ENCODE results near the gene PPP1R11.
"Not testable (repeated sequence)": the region's sequence is repeated elsewhere in the genome, so short reads cannot be mapped to it uniquely, and the experiment has no call there.

PPP1R11 gene

GRCh38 chr6:30066577-30067459 is at the start of gene PPP1R11:
PPP1R11 (plus strand) TSS chr6:30067198; CDS start chr6:30067411, 213 bp downstream.
- peak; percentile 99 for DNase-seq (ENCODE audit: low read depth)
- peak within 1 kb of the TSS; percentile 75 for H3K4me3 ChIP-seq (ENCODE audit: low read depth, low read length)
- TF ChIP-seq CTCF (conservative IDR thresholded peaks at IDR 0.05; ENCODE audit: low read depth, low read length) = no peak

DNA sequence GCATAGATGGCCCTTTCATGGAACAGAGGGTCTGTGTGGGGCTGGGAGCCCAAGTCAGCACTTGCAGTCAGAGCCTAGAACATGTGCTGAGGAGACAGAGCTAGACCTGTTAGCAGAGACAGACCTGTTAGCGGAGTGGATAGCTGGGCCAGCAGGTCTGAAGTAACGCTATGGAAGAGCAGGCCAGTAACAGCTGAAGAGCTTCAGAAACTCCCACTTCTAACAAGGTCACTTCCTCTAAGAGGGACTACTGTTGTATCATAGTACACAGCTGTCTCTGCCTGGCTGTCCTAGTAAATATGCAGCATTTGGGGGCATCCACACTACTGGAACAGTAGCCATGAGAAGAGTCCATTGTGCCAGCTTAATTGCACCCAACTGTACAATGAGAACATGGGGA is 47.2 kb upstream of the PPP1R11 start:
- TF ChIP-seq CTCF (conservative IDR thresholded peaks at IDR 0.05; ENCODE audit: low read depth, low read length) = no peak
- no peak for DNase-seq (ENCODE audit: low read depth)
- no peak overlapping the region for H3K4me3 ChIP-seq (ENCODE audit: low read depth, low read length)

DNA sequence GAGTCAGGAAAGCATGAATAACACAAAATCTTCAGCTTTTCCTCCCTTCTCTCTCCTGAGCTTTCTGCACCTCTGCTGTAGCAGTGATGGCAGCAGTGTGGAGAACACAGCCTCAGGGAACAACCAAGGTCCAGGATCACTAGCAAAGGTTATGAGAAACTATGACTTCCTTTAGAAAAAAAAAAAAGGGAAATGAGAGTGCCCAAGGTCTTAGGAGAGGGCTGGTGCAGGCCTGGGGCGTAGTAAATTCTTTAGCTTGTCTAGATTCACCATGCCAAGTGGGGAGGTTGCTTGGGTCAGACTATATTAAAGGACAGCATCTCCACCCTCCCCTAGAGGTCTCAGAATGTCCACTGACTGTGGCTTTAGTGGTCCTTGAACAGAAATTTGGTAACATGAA is 46.4 kb upstream of the PPP1R11 start:
- TF ChIP-seq CTCF (conservative IDR thresholded peaks at IDR 0.05; ENCODE audit: low read depth, low read length) = no peak
- no peak for DNase-seq (ENCODE audit: low read depth)
- H3K4me3 ChIP-seq (ENCODE audit: low read depth, low read length) = no peak overlapping the region

DNA sequence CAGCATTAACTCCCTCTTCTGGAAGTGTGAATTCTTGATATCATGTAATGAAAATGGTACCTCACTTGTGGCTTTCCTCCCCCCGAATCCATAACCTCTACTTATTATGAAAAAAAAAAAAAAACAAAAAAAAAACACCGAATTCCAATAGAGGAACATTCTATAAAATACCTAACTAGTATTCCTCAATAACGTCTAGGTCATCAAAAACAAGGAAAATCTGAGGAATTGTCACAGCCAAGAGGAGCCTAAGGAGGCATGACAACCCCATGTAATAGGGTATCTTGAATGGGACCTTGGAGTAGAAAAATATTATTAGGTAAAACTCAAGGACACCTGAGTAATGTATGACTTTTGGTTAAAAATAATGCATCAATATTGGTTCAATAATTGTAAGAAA is 44.8 kb upstream of the PPP1R11 start:
- no peak for TF ChIP-seq CTCF (conservative IDR thresholded peaks at IDR 0.05; ENCODE audit: low read depth, low read length)
- H3K4me3 ChIP-seq (ENCODE audit: low read depth, low read length) = no peak overlapping the region
- no peak for DNase-seq (ENCODE audit: low read depth)

- not testable (repeated sequence) for DNase-seq (ENCODE audit: low read depth); H3K4me3 ChIP-seq (ENCODE audit: low read depth, low read length)
These were observed 44.3 kb upstream of the PPP1R11 start for GRCh38 chr6:30022712-30023111.

- no peak for DNase-seq (ENCODE audit: low read depth)
- no peak for TF ChIP-seq CTCF (conservative IDR thresholded peaks at IDR 0.05; ENCODE audit: low read depth, low read length)
- no peak overlapping the region for H3K4me3 ChIP-seq (ENCODE audit: low read depth, low read length)
These were observed 41.8 kb upstream of the PPP1R11 start for GRCh38 chr6:30025186-30025585.

- no peak for DNase-seq (ENCODE audit: low read depth)
- no peak for TF ChIP-seq CTCF (conservative IDR thresholded peaks at IDR 0.05; ENCODE audit: low read depth, low read length)
- no peak overlapping the region for H3K4me3 ChIP-seq (ENCODE audit: low read depth, low read length)
These were observed 37.4 kb upstream of the PPP1R11 start for GRCh38 chr6:30029588-30029987.

All from choroid plexus epithelial cell (primary cell).